ENCODE measurements around the gene CEACAM4.

Gene CEACAM4

DNA sequence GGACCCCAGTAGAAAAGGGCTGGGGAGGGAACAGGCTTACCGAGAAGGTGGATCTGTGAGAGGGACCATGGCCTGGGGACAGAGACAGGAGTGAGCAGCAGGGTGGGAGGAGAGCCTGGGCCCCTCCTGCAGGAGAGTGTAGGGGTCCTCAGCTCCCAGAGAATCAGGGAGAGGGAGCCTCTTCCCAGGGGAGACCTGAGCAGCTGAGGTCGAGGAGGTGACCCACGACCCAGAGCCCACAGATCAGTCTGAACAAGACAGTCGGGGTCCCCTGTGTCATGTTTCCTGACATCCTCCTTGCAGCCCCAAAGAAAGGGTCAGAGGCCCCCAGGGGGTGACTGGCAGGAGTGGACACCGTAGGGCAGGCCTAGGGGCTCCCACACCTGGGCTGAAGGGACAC is 6.7 kb downstream of the CEACAM4 start:
- Histone ChIP-seq H3K79me2 (ENCODE audit: insufficient read depth, low read length) (no peaks in the 10 kb centered on the region), H3K27ac (ENCODE audit: low read depth, low read length, poor library complexity, severe bottlenecking) (no peak overlapping the region), H4K20me1 (ENCODE audit: insufficient read depth, low read length) (no peaks in the 10 kb centered on the region), H2AFZ (ENCODE audit: low read length) (no peak overlapping the region), H3K9me3 (ENCODE audit: low read length) (no peaks in the 10 kb centered on the region), H3K4me1 (ENCODE audit: insufficient read depth, low read length, severe bottlenecking) (no peaks in the 10 kb centered on the region), H3K4me3 (ENCODE audit: low read depth, low read length, poor library complexity, severe bottlenecking) (no peak overlapping the region), H3K36me3 (ENCODE audit: insufficient read depth, low read length) (no peaks in the 10 kb centered on the region), H3F3A (ENCODE audit: insufficient read depth, low read length) (no peaks in the 10 kb centered on the region), H3K9ac (ENCODE audit: low read length) (no peak overlapping the region), H3K4me2 (ENCODE audit: low read length) (no peak overlapping the region), H3K9me2 (ENCODE audit: low read depth, low read length) (no peaks in the 10 kb centered on the region), H3K27me3 (ENCODE audit: insufficient read depth, low read length) (no peaks in the 10 kb centered on the region)
- no peak for TF ChIP-seq EZH2 (IDR thresholded peaks at IDR 0.05; ENCODE audit: borderline replicate concordance, low read length)
- TF ChIP-seq, protein P1, sequence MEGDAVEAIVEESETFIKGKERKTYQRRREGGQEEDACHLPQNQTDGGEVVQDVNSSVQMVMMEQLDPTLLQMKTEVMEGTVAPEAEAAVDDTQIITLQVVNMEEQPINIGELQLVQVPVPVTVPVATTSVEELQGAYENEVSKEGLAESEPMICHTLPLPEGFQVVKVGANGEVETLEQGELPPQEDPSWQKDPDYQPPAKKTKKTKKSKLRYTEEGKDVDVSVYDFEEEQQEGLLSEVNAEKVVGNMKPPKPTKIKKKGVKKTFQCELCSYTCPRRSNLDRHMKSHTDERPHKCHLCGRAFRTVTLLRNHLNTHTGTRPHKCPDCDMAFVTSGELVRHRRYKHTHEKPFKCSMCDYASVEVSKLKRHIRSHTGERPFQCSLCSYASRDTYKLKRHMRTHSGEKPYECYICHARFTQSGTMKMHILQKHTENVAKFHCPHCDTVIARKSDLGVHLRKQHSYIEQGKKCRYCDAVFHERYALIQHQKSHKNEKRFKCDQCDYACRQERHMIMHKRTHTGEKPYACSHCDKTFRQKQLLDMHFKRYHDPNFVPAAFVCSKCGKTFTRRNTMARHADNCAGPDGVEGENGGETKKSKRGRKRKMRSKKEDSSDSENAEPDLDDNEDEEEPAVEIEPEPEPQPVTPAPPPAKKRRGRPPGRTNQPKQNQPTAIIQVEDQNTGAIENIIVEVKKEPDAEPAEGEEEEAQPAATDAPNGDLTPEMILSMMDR (IDR thresholded peaks at IDR 0.05; ENCODE audit: low read length): no peak

DNA sequence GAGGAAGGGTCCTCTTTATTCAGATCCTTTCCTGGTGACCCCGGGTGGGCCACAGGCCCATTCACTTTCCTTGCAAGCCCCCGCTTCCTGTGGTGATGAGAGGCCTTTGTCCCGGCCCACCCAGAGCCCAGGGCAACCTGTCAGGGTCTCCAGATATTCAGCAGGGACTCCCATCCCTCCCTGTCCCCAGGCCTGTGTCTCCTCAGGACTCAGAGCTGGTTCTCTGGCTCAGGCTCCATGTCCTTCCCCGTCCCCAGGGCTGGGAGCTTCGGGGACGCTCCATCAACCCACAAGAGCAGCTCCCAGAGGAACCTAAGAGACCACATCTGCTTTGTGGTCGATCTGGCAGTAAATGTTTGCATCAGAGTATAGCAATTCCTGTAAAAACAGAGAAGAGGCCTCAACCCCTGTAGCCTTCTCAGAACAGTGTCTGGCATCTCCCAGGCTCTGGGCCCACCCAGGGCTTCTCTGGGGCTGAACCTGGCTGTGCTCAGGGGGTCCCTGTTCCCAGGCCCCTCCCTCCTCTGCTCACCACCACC is 7.8 kb downstream of the CEACAM4 start:
- Histone ChIP-seq H3K4me1 (ENCODE audit: insufficient read depth, low read length, severe bottlenecking) (no peaks in the 10 kb centered on the region), H3F3A (ENCODE audit: insufficient read depth, low read length) (no peaks in the 10 kb centered on the region), H3K9me3 (ENCODE audit: low read length) (no peaks in the 10 kb centered on the region), H3K27ac (ENCODE audit: low read depth, low read length, poor library complexity, severe bottlenecking) (no peak overlapping the region), H3K4me3 (ENCODE audit: low read depth, low read length, poor library complexity, severe bottlenecking) (no peak overlapping the region), H3K9ac (ENCODE audit: low read length) (no peak overlapping the region), H3K36me3 (ENCODE audit: insufficient read depth, low read length) (no peaks in the 10 kb centered on the region), H3K27me3 (ENCODE audit: insufficient read depth, low read length) (no peaks in the 10 kb centered on the region), H4K20me1 (ENCODE audit: insufficient read depth, low read length) (no peaks in the 10 kb centered on the region), H2AFZ (ENCODE audit: low read length) (no peak overlapping the region), H3K9me2 (ENCODE audit: low read depth, low read length) (no peaks in the 10 kb centered on the region), H3K79me2 (ENCODE audit: insufficient read depth, low read length) (no peaks in the 10 kb centered on the region), H3K4me2 (ENCODE audit: low read length) (no peak overlapping the region)
- no peak for TF ChIP-seq EZH2 (IDR thresholded peaks at IDR 0.05; ENCODE audit: borderline replicate concordance, low read length)
- TF ChIP-seq, protein P1 (IDR thresholded peaks at IDR 0.05; ENCODE audit: low read length): no peak

DNA sequence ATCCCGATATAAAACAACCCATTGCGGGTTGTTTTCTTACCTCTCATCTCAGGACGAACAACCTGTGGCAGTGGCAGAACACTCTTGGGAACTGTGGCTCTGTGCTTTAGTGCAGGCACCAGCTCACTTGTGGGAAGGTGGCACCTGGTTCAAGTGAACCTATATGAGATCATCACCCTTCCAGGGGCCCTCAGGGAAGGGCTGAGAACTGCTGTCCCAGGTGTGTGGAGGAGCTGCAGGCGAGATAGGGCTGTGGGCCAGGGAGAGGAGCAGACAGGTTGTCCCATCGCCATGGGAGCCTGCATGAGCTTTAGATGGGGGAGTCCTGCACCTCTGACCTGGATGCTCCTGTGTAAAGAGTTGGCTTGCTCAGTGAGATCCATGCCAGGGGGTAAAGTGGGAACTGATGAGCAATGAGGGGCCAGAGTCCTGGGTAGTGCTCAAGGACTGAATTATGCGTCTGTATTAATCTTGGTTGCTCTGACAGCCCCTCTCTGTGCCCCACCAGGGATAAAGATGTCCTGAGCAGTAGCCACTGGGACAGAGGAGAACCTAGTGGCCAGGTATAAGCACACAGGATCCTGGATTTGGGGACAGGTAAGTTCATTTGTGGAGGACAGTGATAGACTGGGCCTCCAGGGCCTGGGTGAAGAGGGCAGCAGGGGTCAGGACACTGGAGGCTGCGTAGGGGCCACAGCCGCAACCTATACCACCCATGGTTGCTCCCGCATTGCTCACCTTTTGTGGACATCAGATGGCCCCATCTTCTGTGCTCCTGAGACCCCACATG is 8.7 kb downstream of the CEACAM4 start:
- no peaks in the 10 kb centered on the region for H3K27me3 ChIP-seq (ENCODE audit: insufficient read depth, low read length)
- H2AFZ ChIP-seq (ENCODE audit: low read length): no peak overlapping the region
- TF ChIP-seq, protein P1 (IDR thresholded peaks at IDR 0.05; ENCODE audit: low read length): no peak
- no peak for TF ChIP-seq EZH2 (IDR thresholded peaks at IDR 0.05; ENCODE audit: borderline replicate concordance, low read length)
- H3K36me3 ChIP-seq (ENCODE audit: insufficient read depth, low read length): no peaks in the 10 kb centered on the region
- H3K79me2 ChIP-seq (ENCODE audit: insufficient read depth, low read length): no peaks in the 10 kb centered on the region
- H3K9me3 ChIP-seq (ENCODE audit: low read length): no peaks in the 10 kb centered on the region
- no peaks in the 10 kb centered on the region for H4K20me1 ChIP-seq (ENCODE audit: insufficient read depth, low read length)
- no peak overlapping the region for H3K4me2 ChIP-seq (ENCODE audit: low read length)
- H3K4me3 ChIP-seq (ENCODE audit: low read depth, low read length, poor library complexity, severe bottlenecking): no peak overlapping the region
- no peak overlapping the region for H3K9ac ChIP-seq (ENCODE audit: low read length)
- H3K27ac ChIP-seq (ENCODE audit: low read depth, low read length, poor library complexity, severe bottlenecking): no peak overlapping the region
- no peaks in the 10 kb centered on the region for H3K4me1 ChIP-seq (ENCODE audit: insufficient read depth, low read length, severe bottlenecking)
- no peaks in the 10 kb centered on the region for H3K9me2 ChIP-seq (ENCODE audit: low read depth, low read length)
- no peaks in the 10 kb centered on the region for H3F3A ChIP-seq (ENCODE audit: insufficient read depth, low read length)

Measured in OCI-LY1 (cell line).